WTC11 (cell line): ENCODE results near the gene OLFM4. TPM values are rescaled to one million over a fixed set of nuclear protein-coding genes. Genes with fewer than 3 reads are reported as not detected.

Source experiments
- ATAC-seq: fragments of 200-7000 bp; cut with Tn5 transposase; 2 replicates; pipeline ENCODE4 v1.10.0; 2021; ENCODE audit warnings: mild to moderate bottlenecking, moderate library complexity
- CTCF ChIA-PET: fragments of 300-600 bp; sonication (Branson Sonifier 250); formaldehyde crosslinking; loops from one replicate; lab custom pipeline; 2021; ENCODE audit warnings: antibody characterized with exemption; lab: Charles Lee
- POLR2A ChIA-PET: fragments of 350-600 bp; sonication (Branson Sonifier 250); formaldehyde crosslinking; loops from one replicate; lab custom pipeline; 2021; ENCODE audit warnings: antibody characterized with exemption; lab: Charles Lee
- DNase-seq: peaks from one replicate; pipeline ENCODE4 v3.0.0; 2021; ENCODE audit warnings: low spot score
- H3K27ac Mint-ChIP-seq: 2 replicates; pipeline ENCODE4 v1.8.0; 2021; ENCODE audit warnings: mixed read lengths
- H3K27me3 Mint-ChIP-seq: 2 replicates; pipeline ENCODE4 v1.8.0; 2021; ENCODE audit warnings: low read depth, mild to moderate bottlenecking, moderate library complexity, mixed read lengths
- H3K36me3 Mint-ChIP-seq: 2 replicates; pipeline ENCODE4 v1.8.0; 2021; ENCODE audit warnings: mixed read lengths
- H3K4me1 Mint-ChIP-seq: 2 replicates; pipeline ENCODE4 v1.8.0; 2022; ENCODE audit warnings: mixed read lengths
- H3K4me3 Mint-ChIP-seq: 2 replicates; pipeline ENCODE4 v1.8.0; 2021; ENCODE audit warnings: mild to moderate bottlenecking, moderate library complexity, mixed read lengths
- H3K9me3 Mint-ChIP-seq: 2 replicates; pipeline ENCODE4 v1.8.0; 2021; ENCODE audit warnings: mixed read lengths
- AFF4 ChIP-seq: sonication (generic); formaldehyde crosslinking; IDR thresholded peaks from 2 replicates; pipeline ENCODE4 v1.8.1; 2023; ENCODE audit warnings: mild to moderate bottlenecking, missing genetic modification reagents, borderline replicate concordance
- ATF2 ChIP-seq: sonication (generic); formaldehyde crosslinking; IDR thresholded peaks from 2 replicates; pipeline ENCODE4 v1.8.1; 2022; ENCODE audit warnings: low read depth, missing genetic modification reagents, borderline replicate concordance
- CDX4 ChIP-seq: fragments of 250-450 bp; sonication (Bioruptor Pico); IDR thresholded peaks from 2 replicates; pipeline ENCODE4 v1.9.0; 2021; ENCODE audit warnings: moderate library complexity, mild to moderate bottlenecking, inconsistent platforms, borderline replicate concordance
- CREB1 ChIP-seq: sonication (generic); formaldehyde crosslinking; IDR thresholded peaks from 2 replicates; pipeline ENCODE4 v1.8.0; 2023; ENCODE audit warnings: mild to moderate bottlenecking, missing genetic modification reagents
- E2F1 ChIP-seq: sonication (generic); formaldehyde crosslinking; IDR thresholded peaks from 2 replicates; pipeline ENCODE4 v1.8.0; 2022; ENCODE audit warnings: mild to moderate bottlenecking, missing genetic modification reagents
- E2F5 ChIP-seq: sonication (generic); formaldehyde crosslinking; IDR thresholded peaks from 2 replicates; pipeline ENCODE4 v1.8.1; 2022; ENCODE audit warnings: mild to moderate bottlenecking, moderate library complexity, missing genetic modification reagents
- ESRRA ChIP-seq: sonication (generic); formaldehyde crosslinking; IDR thresholded peaks from 2 replicates; pipeline ENCODE4 v1.8.1; 2022; ENCODE audit warnings: mild to moderate bottlenecking, missing genetic modification reagents, borderline replicate concordance
- ETV6 ChIP-seq: sonication (generic); formaldehyde crosslinking; IDR thresholded peaks from 2 replicates; pipeline ENCODE4 v1.8.1; 2022; ENCODE audit warnings: mild to moderate bottlenecking, missing genetic modification reagents
- FOXP1 ChIP-seq: sonication (generic); formaldehyde crosslinking; IDR thresholded peaks from 2 replicates; pipeline ENCODE4 v1.8.0; 2022; ENCODE audit warnings: missing genetic modification reagents, mild to moderate bottlenecking, moderate library complexity, borderline replicate concordance
- NR3C1 ChIP-seq: sonication (generic); formaldehyde crosslinking; conservative IDR thresholded peaks from 2 replicates; pipeline ENCODE4 v1.8.1; 2023; ENCODE audit warnings: low read depth, mild to moderate bottlenecking, missing genetic modification reagents
- PRRX2 ChIP-seq: fragments of 250-450 bp; sonication (Bioruptor Pico); IDR thresholded peaks from 2 replicates; pipeline ENCODE4 v1.8.0; 2021; ENCODE audit warnings: mild to moderate bottlenecking
- RORB ChIP-seq: fragments of 250-450 bp; sonication (Bioruptor Pico); IDR thresholded peaks from 2 replicates; pipeline ENCODE4 v1.9.0; 2021; ENCODE audit warnings: mild to moderate bottlenecking
- SMAD3 ChIP-seq: sonication (generic); formaldehyde crosslinking; IDR thresholded peaks from 2 replicates; pipeline ENCODE4 v1.8.0; 2022; ENCODE audit warnings: missing genetic modification reagents, mild to moderate bottlenecking, borderline replicate concordance
- SMAD4 ChIP-seq: sonication (generic); formaldehyde crosslinking; IDR thresholded peaks from 2 replicates; pipeline ENCODE4 v1.8.0; 2022; ENCODE audit warnings: mild to moderate bottlenecking, missing genetic modification reagents
- SOX15 ChIP-seq: fragments of 250-450 bp; sonication (Bioruptor Pico); IDR thresholded peaks from 2 replicates; pipeline ENCODE4 v1.9.0; 2021; ENCODE audit warnings: mild to moderate bottlenecking
- SP1 ChIP-seq: sonication (generic); formaldehyde crosslinking; conservative IDR thresholded peaks from 2 replicates; pipeline ENCODE4 v1.8.1; 2022; ENCODE audit warnings: missing genetic modification reagents
- STAT6 ChIP-seq: sonication (generic); formaldehyde crosslinking; conservative IDR thresholded peaks from 2 replicates; pipeline ENCODE4 v1.8.1; 2023; ENCODE audit warnings: mild to moderate bottlenecking, low read depth, missing genetic modification reagents, moderate library complexity
- USF1 ChIP-seq: sonication (generic); formaldehyde crosslinking; IDR thresholded peaks from 2 replicates; pipeline ENCODE4 v1.8.0; 2022; ENCODE audit warnings: mild to moderate bottlenecking, missing genetic modification reagents
- ZNF232 ChIP-seq: sonication (generic); formaldehyde crosslinking; IDR thresholded peaks from 2 replicates; pipeline ENCODE4 v1.8.0; 2022; ENCODE audit warnings: mild to moderate bottlenecking, missing genetic modification reagents
- ZNF263 ChIP-seq: sonication (generic); formaldehyde crosslinking; IDR thresholded peaks from 2 replicates; pipeline ENCODE4 v1.8.1; 2022; ENCODE audit warnings: low read depth, mild to moderate bottlenecking, moderate library complexity, missing genetic modification reagents
- total RNA-seq: library from RNA; stranded (reverse); gene quantifications from 3 replicates; pipeline ENCODE4 v1.2.3, GENCODE V29; 2021

The OLFM4 gene
- total RNA-seq, 1 experiment from 2014 or later = 0.17 TPM

- H3K27ac Mint-ChIP-seq = no peak overlapping the region
- ChIA-PET CTCF (no interaction called here), POLR2A (no interaction called here)
- TF ChIP-seq CDX4 (CRISPR knock-in tag) (no peak), AFF4 (CRISPR knock-in tag) (no peak), ETV6 (CRISPR knock-in tag) (no peak), ZNF232 (CRISPR knock-in tag) (no peak), ZNF263 (CRISPR knock-in tag) (no peak), ESRRA (CRISPR knock-in tag) (no peak), USF1 (no peak), SP1 (no peak), E2F5 (CRISPR knock-in tag) (no peak), PRRX2 (CRISPR knock-in tag) (no peak), RORB (CRISPR knock-in tag) (no peak), STAT6 (no peak), FOXP1 (CRISPR knock-in tag) (no peak), ATF2 (CRISPR knock-in tag) (no peak), SOX15 (CRISPR knock-in tag) (no peak), CREB1 (CRISPR knock-in tag) (no peak), SMAD3 (CRISPR knock-in tag) (no peak), NR3C1 (no peak), E2F1 (no peak), SMAD4 (CRISPR knock-in tag) (no peak)
- H3K36me3 Mint-ChIP-seq = peaks cover 10% of the 10 kb centered on the region
- DNase-seq (no peak), ATAC-seq (no peak)
- no peak overlapping the region for H3K4me3 Mint-ChIP-seq
- peaks cover 22% of the 10 kb centered on the region for H3K9me3 Mint-ChIP-seq
- H3K27me3 Mint-ChIP-seq = 0 out of 2 replicates have a peak, but pooled peaks cover 2% of the 10 kb centered on the region
- peaks cover 4% of the 10 kb centered on the region; the same call in 1 of the 2 replicates for H3K4me1 Mint-ChIP-seq
Observed at GRCh38 chr13:53090461-53090860, 61.8 kb downstream of the OLFM4 start.
